ENCODE measurements around the gene GPR39.

The GPR39 gene

DNA sequence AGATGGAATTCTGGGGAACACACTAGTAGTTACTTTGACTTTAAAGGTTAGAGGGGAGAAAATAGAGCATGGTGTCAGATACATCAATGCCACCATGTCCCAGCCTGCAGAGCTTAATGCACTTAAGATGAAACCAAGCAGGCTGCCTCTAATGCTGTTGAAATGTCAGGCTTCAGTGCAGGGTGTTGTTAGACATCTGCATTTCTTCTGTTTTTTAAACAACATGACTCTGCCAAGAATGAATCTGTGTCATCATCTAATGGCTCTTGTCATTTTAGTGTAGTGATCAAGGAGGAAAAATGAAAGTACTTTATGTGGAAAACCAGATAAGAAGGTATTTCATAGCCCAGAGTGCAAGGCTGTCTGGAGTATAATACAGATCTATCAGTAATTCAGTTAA is 223.5 kb downstream of the GPR39 start:
- H3K9me3 ChIP-seq (ENCODE audit: severe bottlenecking) = no peaks in the 10 kb centered on the region
- DNase-seq (ENCODE audit: low spot score) (no peak), ATAC-seq (ENCODE audit: low read depth) (no peak)
- no peaks in the 10 kb centered on the region for H3K27me3 ChIP-seq (ENCODE audit: insufficient read depth, poor library complexity, severe bottlenecking)
- no peak overlapping the region for H3K4me3 ChIP-seq (ENCODE audit: severe bottlenecking)
- TF ChIP-seq, protein P1, sequence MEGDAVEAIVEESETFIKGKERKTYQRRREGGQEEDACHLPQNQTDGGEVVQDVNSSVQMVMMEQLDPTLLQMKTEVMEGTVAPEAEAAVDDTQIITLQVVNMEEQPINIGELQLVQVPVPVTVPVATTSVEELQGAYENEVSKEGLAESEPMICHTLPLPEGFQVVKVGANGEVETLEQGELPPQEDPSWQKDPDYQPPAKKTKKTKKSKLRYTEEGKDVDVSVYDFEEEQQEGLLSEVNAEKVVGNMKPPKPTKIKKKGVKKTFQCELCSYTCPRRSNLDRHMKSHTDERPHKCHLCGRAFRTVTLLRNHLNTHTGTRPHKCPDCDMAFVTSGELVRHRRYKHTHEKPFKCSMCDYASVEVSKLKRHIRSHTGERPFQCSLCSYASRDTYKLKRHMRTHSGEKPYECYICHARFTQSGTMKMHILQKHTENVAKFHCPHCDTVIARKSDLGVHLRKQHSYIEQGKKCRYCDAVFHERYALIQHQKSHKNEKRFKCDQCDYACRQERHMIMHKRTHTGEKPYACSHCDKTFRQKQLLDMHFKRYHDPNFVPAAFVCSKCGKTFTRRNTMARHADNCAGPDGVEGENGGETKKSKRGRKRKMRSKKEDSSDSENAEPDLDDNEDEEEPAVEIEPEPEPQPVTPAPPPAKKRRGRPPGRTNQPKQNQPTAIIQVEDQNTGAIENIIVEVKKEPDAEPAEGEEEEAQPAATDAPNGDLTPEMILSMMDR (IDR thresholded peaks at IDR 0.05; ENCODE audit: poor library complexity, severe bottlenecking) = no peak
- no peaks in the 10 kb centered on the region for H3K4me1 ChIP-seq (ENCODE audit: insufficient read depth, poor library complexity, severe bottlenecking)
- H3K27ac ChIP-seq (ENCODE audit: poor library complexity, severe bottlenecking) = no peak overlapping the region
- no peaks in the 10 kb centered on the region for H3K36me3 ChIP-seq (ENCODE audit: low read depth)

DNA sequence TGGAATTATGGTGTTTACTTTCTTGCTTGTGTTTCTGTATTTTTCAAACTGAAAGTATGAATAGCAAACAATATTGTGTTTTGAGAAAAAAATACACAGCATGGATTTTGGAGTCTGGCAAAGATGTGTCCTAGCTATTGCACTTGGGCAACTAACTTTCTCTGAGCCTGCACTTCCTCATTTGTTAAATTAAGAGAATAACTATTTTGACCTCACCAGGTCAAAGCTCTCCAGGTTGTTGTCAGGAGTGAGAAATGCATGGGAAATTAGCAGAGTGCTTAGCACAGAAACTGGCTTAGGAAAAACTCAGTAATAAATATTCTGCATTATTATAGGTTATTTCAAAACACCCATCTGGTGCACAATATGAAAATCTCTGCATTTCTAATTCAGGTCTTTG is 225.2 kb downstream of the GPR39 start:
- Histone ChIP-seq H3K4me3 (ENCODE audit: severe bottlenecking) (no peak overlapping the region), H3K27ac (ENCODE audit: poor library complexity, severe bottlenecking) (no peak overlapping the region), H3K36me3 (ENCODE audit: low read depth) (no peaks in the 10 kb centered on the region), H3K4me1 (ENCODE audit: insufficient read depth, poor library complexity, severe bottlenecking) (no peaks in the 10 kb centered on the region), H3K9me3 (ENCODE audit: severe bottlenecking) (no peaks in the 10 kb centered on the region), H3K27me3 (ENCODE audit: insufficient read depth, poor library complexity, severe bottlenecking) (no peaks in the 10 kb centered on the region)
- no peak for DNase-seq (ENCODE audit: low spot score)
- ATAC-seq (ENCODE audit: low read depth) = no peak
- TF ChIP-seq, protein P1 (IDR thresholded peaks at IDR 0.05; ENCODE audit: poor library complexity, severe bottlenecking) = no peak

DNA sequence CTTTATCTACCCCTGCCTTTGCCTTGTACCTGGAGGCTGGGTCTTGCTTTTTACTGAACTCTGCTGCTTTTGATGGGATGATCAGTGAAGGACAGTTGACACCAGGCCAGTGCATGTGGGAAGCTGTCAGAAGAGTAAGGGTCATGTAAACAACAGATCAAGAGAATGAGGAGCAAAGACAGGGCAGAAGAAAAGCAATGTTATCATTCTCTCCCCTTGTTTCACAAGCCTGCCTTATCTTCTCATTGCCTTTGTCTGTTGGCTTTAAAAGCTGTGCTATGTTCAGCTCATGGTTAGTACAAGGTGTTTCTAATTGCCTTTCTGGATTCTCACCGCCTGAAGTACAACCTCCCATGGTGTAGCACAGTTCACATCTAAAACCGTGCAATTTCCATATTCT is 225.8 kb downstream of the GPR39 start:
- H3K4me1 ChIP-seq (ENCODE audit: insufficient read depth, poor library complexity, severe bottlenecking) = no peaks in the 10 kb centered on the region
- H3K36me3 ChIP-seq (ENCODE audit: low read depth) = no peaks in the 10 kb centered on the region
- ATAC-seq (ENCODE audit: low read depth) (no peak), DNase-seq (ENCODE audit: low spot score) (no peak)
- no peak overlapping the region for H3K27ac ChIP-seq (ENCODE audit: poor library complexity, severe bottlenecking)
- H3K9me3 ChIP-seq (ENCODE audit: severe bottlenecking) = no peaks in the 10 kb centered on the region
- no peaks in the 10 kb centered on the region for H3K27me3 ChIP-seq (ENCODE audit: insufficient read depth, poor library complexity, severe bottlenecking)
- TF ChIP-seq, protein P1 (IDR thresholded peaks at IDR 0.05; ENCODE audit: poor library complexity, severe bottlenecking) = no peak
- no peak overlapping the region for H3K4me3 ChIP-seq (ENCODE audit: severe bottlenecking)

DNA sequence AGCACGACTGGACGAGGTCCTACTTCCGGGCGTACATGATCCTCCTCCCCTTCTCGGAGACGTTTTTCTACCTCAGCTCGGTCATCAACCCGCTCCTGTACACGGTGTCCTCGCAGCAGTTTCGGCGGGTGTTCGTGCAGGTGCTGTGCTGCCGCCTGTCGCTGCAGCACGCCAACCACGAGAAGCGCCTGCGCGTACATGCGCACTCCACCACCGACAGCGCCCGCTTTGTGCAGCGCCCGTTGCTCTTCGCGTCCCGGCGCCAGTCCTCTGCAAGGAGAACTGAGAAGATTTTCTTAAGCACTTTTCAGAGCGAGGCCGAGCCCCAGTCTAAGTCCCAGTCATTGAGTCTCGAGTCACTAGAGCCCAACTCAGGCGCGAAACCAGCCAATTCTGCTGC is 228.6 kb downstream of the GPR39 start:
- H3K4me1 ChIP-seq (ENCODE audit: insufficient read depth, poor library complexity, severe bottlenecking) = no peaks in the 10 kb centered on the region
- H3K27me3 ChIP-seq (ENCODE audit: insufficient read depth, poor library complexity, severe bottlenecking) = no peaks in the 10 kb centered on the region
- ATAC-seq (ENCODE audit: low read depth) = no peak
- no peaks in the 10 kb centered on the region for H3K36me3 ChIP-seq (ENCODE audit: low read depth)
- H3K9me3 ChIP-seq (ENCODE audit: severe bottlenecking) = no peaks in the 10 kb centered on the region
- TF ChIP-seq, protein P1 (IDR thresholded peaks at IDR 0.05; ENCODE audit: poor library complexity, severe bottlenecking) = no peak
- no peak overlapping the region for H3K27ac ChIP-seq (ENCODE audit: poor library complexity, severe bottlenecking)
- no peak for DNase-seq (ENCODE audit: low spot score)
- H3K4me3 ChIP-seq (ENCODE audit: severe bottlenecking) = no peak overlapping the region

DNA sequence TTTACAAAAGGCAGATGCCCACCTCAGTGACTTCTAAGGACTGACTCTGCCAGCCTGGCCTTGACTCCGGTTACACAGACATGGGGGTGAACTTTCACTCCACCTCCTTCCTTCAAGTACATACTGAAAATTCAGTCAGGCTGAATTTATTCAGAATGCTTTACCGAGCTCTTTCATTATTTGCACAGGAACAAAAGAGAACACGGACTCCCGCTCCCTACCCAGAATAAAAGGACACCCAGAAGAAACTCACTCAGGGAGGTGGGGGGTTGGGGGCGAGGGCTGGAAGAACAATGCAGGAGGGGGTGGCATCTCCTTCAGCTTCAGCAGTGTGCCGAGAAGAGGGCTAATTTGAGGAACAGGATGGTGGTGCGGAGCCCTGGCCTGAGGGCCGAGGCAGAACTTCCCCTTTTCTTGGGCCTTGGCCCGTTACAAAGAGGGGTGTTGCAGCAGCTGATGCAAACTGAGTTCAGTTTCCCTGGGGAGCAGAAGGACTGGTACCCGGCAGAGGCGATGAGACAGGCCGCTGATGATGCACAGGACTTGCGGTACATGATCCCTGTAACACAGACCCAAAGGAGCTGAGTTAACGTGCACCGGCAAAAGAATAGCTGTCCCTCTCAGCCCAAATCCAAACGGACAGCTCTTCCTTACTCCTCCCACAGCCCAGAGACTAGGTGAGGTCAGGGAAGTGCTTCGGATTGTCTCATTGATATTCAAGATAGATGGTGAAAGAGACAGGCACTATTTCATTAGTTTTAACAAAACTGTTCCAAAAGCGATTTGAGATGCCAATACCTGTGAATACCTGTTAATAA is 229.3 kb downstream of the GPR39 start:
- no peak for ATAC-seq (ENCODE audit: low read depth)
- no peaks in the 10 kb centered on the region for H3K27me3 ChIP-seq (ENCODE audit: insufficient read depth, poor library complexity, severe bottlenecking)
- no peaks in the 10 kb centered on the region for H3K36me3 ChIP-seq (ENCODE audit: low read depth)
- H3K27ac ChIP-seq (ENCODE audit: poor library complexity, severe bottlenecking) = no peak overlapping the region
- DNase-seq (ENCODE audit: low spot score) = no peak
- TF ChIP-seq, protein P1 (IDR thresholded peaks at IDR 0.05; ENCODE audit: poor library complexity, severe bottlenecking) = no peak
- no peaks in the 10 kb centered on the region for H3K9me3 ChIP-seq (ENCODE audit: severe bottlenecking)
- no peaks in the 10 kb centered on the region for H3K4me1 ChIP-seq (ENCODE audit: insufficient read depth, poor library complexity, severe bottlenecking)
- no peak overlapping the region for H3K4me3 ChIP-seq (ENCODE audit: severe bottlenecking)
